Panc1 (cell line): ENCODE results near the gene USP17L18.
"Not testable (repeated sequence)": the region's sequence is repeated elsewhere in the genome, so short reads cannot be mapped to it uniquely, and the experiment has no call there.

Experiments used
- CTCF ChIP-seq: fragments of 450-650 bp; IDR thresholded peaks from 2 replicates; pipeline ENCODE4 v1.5.1; 2017; ENCODE audit warnings: mild to moderate bottlenecking
- POLR2AphosphoS5 ChIP-seq: IDR thresholded peaks from 2 replicates; pipeline ENCODE4 v1.6.1; 2012; ENCODE audit warnings: mild to moderate bottlenecking, low read depth, low read length, moderate library complexity
- REST ChIP-seq, 2 experiments: IDR thresholded peaks; 2 replicates each; pipeline ENCODE4 v1.6.1; 2011 to 2012; ENCODE audit warnings: low read depth in 2 of 2, control low read depth in 1 of 2, low read length in 1 of 2, mild to moderate bottlenecking in 1 of 2, moderate library complexity in 1 of 2; ENCODE audit not compliant: insufficient read depth in 1 of 2
- SIN3A ChIP-seq: IDR thresholded peaks from 2 replicates; pipeline ENCODE4 v1.6.1; 2012; ENCODE audit warnings: low read depth, mild to moderate bottlenecking, low read length, moderate library complexity, borderline replicate concordance; ENCODE audit not compliant: insufficient read depth

GRCh38 chr4:9262572-9262971 is 14.1 kb downstream of the USP17L18 start, which contains the start of gene USP17L21:
- not testable (repeated sequence) for TF ChIP-seq CTCF; POLR2AphosphoS5; REST (IDR thresholded peaks at IDR 0.05; ENCODE audit: insufficient read depth in 1 of 2, low read depth in 2 of 2, low read length in 1 of 2); SIN3A
